ENCODE measurements around the gene ACTR2.
"Not testable (repeated sequence)": the region's sequence is repeated elsewhere in the genome, so short reads cannot be mapped to it uniquely, and the experiment has no call there.

GRCh38 chr2:65244452-65244851 lies 16.8 kb downstream of the ACTR2 start:
- TF ChIP-seq, protein P1, sequence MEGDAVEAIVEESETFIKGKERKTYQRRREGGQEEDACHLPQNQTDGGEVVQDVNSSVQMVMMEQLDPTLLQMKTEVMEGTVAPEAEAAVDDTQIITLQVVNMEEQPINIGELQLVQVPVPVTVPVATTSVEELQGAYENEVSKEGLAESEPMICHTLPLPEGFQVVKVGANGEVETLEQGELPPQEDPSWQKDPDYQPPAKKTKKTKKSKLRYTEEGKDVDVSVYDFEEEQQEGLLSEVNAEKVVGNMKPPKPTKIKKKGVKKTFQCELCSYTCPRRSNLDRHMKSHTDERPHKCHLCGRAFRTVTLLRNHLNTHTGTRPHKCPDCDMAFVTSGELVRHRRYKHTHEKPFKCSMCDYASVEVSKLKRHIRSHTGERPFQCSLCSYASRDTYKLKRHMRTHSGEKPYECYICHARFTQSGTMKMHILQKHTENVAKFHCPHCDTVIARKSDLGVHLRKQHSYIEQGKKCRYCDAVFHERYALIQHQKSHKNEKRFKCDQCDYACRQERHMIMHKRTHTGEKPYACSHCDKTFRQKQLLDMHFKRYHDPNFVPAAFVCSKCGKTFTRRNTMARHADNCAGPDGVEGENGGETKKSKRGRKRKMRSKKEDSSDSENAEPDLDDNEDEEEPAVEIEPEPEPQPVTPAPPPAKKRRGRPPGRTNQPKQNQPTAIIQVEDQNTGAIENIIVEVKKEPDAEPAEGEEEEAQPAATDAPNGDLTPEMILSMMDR (IDR thresholded peaks at IDR 0.05) = not testable (repeated sequence)
- not testable (repeated sequence) for TF ChIP-seq POLR2A (IDR thresholded peaks at IDR 0.05)
